ENCODE data around the gene KLK15. TPM values are rescaled to one million over a fixed set of nuclear protein-coding genes. Genes with fewer than 3 reads are reported as not detected.

Gene KLK15
- total and polyA plus RNA-seq, 4 donors: not detected

DNA sequence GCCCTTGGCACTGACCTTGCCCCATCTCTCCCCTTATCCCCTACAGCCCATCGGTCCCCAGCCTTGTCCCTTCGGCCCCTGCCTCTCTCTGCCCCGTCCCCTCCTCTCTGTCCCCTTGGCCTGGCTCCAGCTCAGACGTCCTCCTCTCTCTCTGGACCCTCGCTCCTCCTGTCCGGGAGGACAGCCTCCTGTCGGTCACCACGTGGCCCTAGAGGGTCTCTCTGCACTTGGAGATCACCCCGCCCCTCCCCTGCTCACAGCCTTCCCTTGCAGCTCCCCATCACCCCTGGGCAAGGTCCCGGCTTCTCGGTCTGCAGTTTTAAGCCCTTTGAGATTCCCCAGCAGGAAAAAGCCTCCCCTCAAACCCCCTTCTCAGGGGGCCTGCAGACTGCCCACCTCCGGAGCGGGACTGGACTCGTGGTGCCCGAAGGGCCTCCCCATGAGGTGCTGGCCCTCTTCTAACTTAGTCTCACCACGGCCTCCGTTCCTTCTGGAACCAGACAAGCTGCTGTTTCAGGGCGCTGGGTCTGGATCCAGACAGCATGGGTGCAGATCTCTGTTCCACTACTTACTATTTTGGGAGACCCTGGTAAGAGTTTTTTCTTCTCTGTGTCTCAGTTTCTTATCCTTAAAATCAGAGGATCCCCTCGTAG lies 3.3 kb upstream of the KLK15 start:
- H3K4me1 ChIP-seq (ENCODE audit: control insufficient read depth in 1 of 2, insufficient read depth in 2 of 2, low read length in 2 of 2): no peaks in the 10 kb centered on the region
- no peaks in the 10 kb centered on the region for H3K9me3 ChIP-seq (ENCODE audit: control insufficient read depth, low read length)
- peak in 1 of 2 donors; percentile 22 for DNase-seq
- no peak overlapping the region for H3K27ac ChIP-seq (ENCODE audit: low read depth in 1 of 2, low read length in 2 of 2)
- no peak for ATAC-seq (ENCODE audit: low FRiP score)
- no peaks in the 10 kb centered on the region for H3K27me3 ChIP-seq (ENCODE audit: control insufficient read depth in 1 of 2, insufficient read depth in 2 of 2, low read length in 1 of 2)
- intact Hi-C loops (cut with DNase I): no loop called here
- no peaks in the 10 kb centered on the region for H3K36me3 ChIP-seq (ENCODE audit: control insufficient read depth in 1 of 2, insufficient read depth in 2 of 2, low read length in 1 of 2)
- WGBS, 2 donors: 28 to 31% methylated on average over 17 to 19 of the region's 19 CpGs
- H3K4me3 ChIP-seq (ENCODE audit: low read length in 2 of 2): no peak overlapping the region

DNA sequence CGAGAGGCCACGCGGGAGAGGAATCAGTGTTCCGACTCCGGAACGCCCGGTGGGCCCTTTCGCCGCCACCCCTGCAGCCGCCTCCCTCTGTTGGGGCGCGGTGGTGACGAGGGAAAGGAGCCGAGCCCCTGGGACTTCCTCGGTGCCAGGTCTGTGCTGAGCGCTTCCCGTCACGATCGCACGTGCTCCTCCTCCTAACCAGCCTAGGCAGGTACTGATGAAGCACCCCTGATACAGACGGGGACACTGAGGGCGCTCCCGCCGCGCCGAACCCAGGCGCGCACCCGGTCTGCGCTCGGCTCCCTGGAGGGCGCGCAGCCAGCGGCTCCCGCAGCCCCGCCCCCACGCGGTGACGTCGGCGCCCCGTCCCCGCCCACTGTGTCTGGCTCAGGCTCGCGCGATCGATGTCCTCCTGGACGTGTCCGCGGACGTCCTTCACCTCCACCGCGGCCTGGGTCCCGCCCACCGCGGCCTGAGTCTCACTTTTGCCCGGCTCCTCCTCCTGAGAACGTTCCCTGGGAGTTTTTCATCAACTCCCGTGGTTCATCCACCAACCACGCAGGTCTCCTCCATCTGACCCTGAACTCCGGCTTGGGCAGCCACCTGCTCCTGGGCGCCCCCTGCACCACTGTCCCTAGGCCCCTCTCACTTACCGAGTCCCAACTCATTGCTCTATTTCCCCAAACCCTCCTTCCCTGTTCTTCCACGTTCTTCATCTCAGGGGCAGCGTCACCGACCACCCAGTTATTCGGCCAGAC lies 2.6 kb upstream of the KLK15 start:
- no peaks in the 10 kb centered on the region for H3K9me3 ChIP-seq (ENCODE audit: control insufficient read depth, low read length)
- peak; percentile 69 to 87 for DNase-seq
- intact Hi-C loops (cut with DNase I): no loop called here
- WGBS, 2 donors: 2 to 3% methylated on average over 52 to 67 of the region's 67 CpGs
- no peaks in the 10 kb centered on the region for H3K36me3 ChIP-seq (ENCODE audit: control insufficient read depth in 1 of 2, insufficient read depth in 2 of 2, low read length in 1 of 2)
- H3K27me3 ChIP-seq (ENCODE audit: control insufficient read depth in 1 of 2, insufficient read depth in 2 of 2, low read length in 1 of 2): no peaks in the 10 kb centered on the region
- peak overlapping the region in 1 of 2 donors; percentile 27 for H3K4me3 ChIP-seq (ENCODE audit: low read length in 2 of 2)
- H3K27ac ChIP-seq (ENCODE audit: low read depth in 1 of 2, low read length in 2 of 2): no peak overlapping the region
- ATAC-seq (ENCODE audit: low FRiP score): peak; percentile 69
- no peaks in the 10 kb centered on the region for H3K4me1 ChIP-seq (ENCODE audit: control insufficient read depth in 1 of 2, insufficient read depth in 2 of 2, low read length in 2 of 2)

- Histone ChIP-seq H3K27ac (ENCODE audit: low read depth in 1 of 2, low read length in 2 of 2) (no peak overlapping the region), H3K4me1 (ENCODE audit: control insufficient read depth in 1 of 2, insufficient read depth in 2 of 2, low read length in 2 of 2) (no peaks in the 10 kb centered on the region), H3K36me3 (ENCODE audit: control insufficient read depth in 1 of 2, insufficient read depth in 2 of 2, low read length in 1 of 2) (no peaks in the 10 kb centered on the region), H3K27me3 (ENCODE audit: control insufficient read depth in 1 of 2, insufficient read depth in 2 of 2, low read length in 1 of 2) (no peaks in the 10 kb centered on the region), H3K4me3 (ENCODE audit: low read length in 2 of 2) (peak overlapping the region in 1 of 2 donors; percentile 27), H3K9me3 (ENCODE audit: control insufficient read depth, low read length) (no peaks in the 10 kb centered on the region)
- intact Hi-C loops (cut with DNase I): no loop called here
- 30 to 31% methylated on average over 13 of the region's 13 CpGs for WGBS, 2 donors
- DNase-seq (no peak), ATAC-seq (ENCODE audit: low FRiP score) (no peak)
Measured at GRCh38 chr19:50835103-50835784, 1.9 kb upstream of the KLK15 start.

DNA sequence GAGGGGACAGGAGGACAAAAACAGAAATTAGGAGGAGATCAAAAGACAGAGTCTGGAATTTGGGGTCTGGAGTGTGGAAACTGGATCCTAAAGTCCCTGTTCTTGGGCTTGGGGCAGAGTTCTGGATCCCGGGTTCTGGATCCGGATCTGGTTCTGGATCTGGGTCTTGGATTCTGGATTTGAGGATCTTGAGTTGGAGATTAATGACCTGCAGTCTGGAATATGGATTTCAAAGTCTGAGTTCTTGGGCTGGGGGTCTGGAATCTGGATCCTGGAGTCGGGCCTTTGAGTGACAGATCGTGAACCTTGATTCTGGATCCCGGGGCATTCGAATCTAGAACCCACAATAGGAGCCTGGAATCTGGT lies 411 bp upstream of the KLK15 start:
- intact Hi-C loops (cut with DNase I): no loop called here
- 95 to 96% methylated on average over 6 of the region's 6 CpGs for WGBS, 2 donors
- no peaks in the 10 kb centered on the region for H3K36me3 ChIP-seq (ENCODE audit: control insufficient read depth in 1 of 2, insufficient read depth in 2 of 2, low read length in 1 of 2)
- no peaks in the 10 kb centered on the region for H3K4me1 ChIP-seq (ENCODE audit: control insufficient read depth in 1 of 2, insufficient read depth in 2 of 2, low read length in 2 of 2)
- H3K4me3 ChIP-seq (ENCODE audit: low read length in 2 of 2): no peak overlapping the region
- H3K9me3 ChIP-seq (ENCODE audit: control insufficient read depth, low read length): no peaks in the 10 kb centered on the region
- peak in 1 of 2 donors; percentile 4 for DNase-seq
- no peaks in the 10 kb centered on the region for H3K27me3 ChIP-seq (ENCODE audit: control insufficient read depth in 1 of 2, insufficient read depth in 2 of 2, low read length in 1 of 2)
- no peak for ATAC-seq (ENCODE audit: low FRiP score)
- no peak overlapping the region for H3K27ac ChIP-seq (ENCODE audit: low read depth in 1 of 2, low read length in 2 of 2)

DNA sequence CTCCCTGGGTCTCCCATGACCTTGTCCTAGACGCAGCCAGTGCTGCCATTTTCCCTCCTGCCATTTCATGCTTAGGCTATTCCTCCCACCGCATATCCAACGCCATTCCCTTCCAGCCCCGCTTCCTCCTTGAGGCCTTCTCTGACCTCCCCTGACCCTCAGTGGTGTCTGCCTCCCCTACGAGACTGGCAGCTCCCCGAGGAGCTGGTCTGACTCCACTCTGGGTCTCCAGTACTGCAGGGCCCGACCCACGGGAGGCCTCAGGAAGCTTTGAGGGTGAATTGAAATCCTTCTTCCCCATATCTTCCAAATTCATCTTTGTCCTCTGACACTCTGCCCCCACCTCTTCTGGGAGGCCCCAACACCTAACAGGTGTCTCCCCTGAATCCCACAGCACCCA lies 708 bp downstream of the KLK15 start:
- H3K9me3 ChIP-seq (ENCODE audit: control insufficient read depth, low read length): no peaks in the 10 kb centered on the region
- H3K27ac ChIP-seq (ENCODE audit: low read depth in 1 of 2, low read length in 2 of 2): no peak overlapping the region
- peak in 1 of 2 donors; percentile 31 for DNase-seq
- no peaks in the 10 kb centered on the region for H3K4me1 ChIP-seq (ENCODE audit: control insufficient read depth in 1 of 2, insufficient read depth in 2 of 2, low read length in 2 of 2)
- 88 to 92% methylated on average over 8 of the region's 8 CpGs for WGBS, 2 donors
- intact Hi-C loops (cut with DNase I): no loop called here
- H3K36me3 ChIP-seq (ENCODE audit: control insufficient read depth in 1 of 2, insufficient read depth in 2 of 2, low read length in 1 of 2): no peaks in the 10 kb centered on the region
- ATAC-seq (ENCODE audit: low FRiP score): no peak
- no peak overlapping the region for H3K4me3 ChIP-seq (ENCODE audit: low read length in 2 of 2)
- H3K27me3 ChIP-seq (ENCODE audit: control insufficient read depth in 1 of 2, insufficient read depth in 2 of 2, low read length in 1 of 2): no peaks in the 10 kb centered on the region

- Histone ChIP-seq H3K36me3 (ENCODE audit: control insufficient read depth in 1 of 2, insufficient read depth in 2 of 2, low read length in 1 of 2) (no peaks in the 10 kb centered on the region), H3K4me1 (ENCODE audit: control insufficient read depth in 1 of 2, insufficient read depth in 2 of 2, low read length in 2 of 2) (no peaks in the 10 kb centered on the region), H3K27me3 (ENCODE audit: control insufficient read depth in 1 of 2, insufficient read depth in 2 of 2, low read length in 1 of 2) (no peaks in the 10 kb centered on the region), H3K4me3 (ENCODE audit: low read length in 2 of 2) (no peak overlapping the region), H3K27ac (ENCODE audit: low read depth in 1 of 2, low read length in 2 of 2) (no peak overlapping the region), H3K9me3 (ENCODE audit: control insufficient read depth, low read length) (no peaks in the 10 kb centered on the region)
- WGBS, 2 donors: 74% methylated on average over 7 of the region's 7 CpGs
- intact Hi-C loops (cut with DNase I): no loop called here
- DNase-seq: no peak
- no peak for ATAC-seq (ENCODE audit: low FRiP score)
Measured at GRCh38 chr19:50831026-50831396, 2.4 kb downstream of the KLK15 start.

- H3K4me3 ChIP-seq (ENCODE audit: low read length in 2 of 2): no peak overlapping the region
- H3K27ac ChIP-seq (ENCODE audit: low read depth in 1 of 2, low read length in 2 of 2): no peak overlapping the region
- no peaks in the 10 kb centered on the region for H3K36me3 ChIP-seq (ENCODE audit: control insufficient read depth in 1 of 2, insufficient read depth in 2 of 2, low read length in 1 of 2)
- intact Hi-C loops (cut with DNase I): no loop called here
- no peaks in the 10 kb centered on the region for H3K27me3 ChIP-seq (ENCODE audit: control insufficient read depth in 1 of 2, insufficient read depth in 2 of 2, low read length in 1 of 2)
- DNase-seq (peak in 1 of 2 donors; percentile 49), ATAC-seq (ENCODE audit: low FRiP score) (no peak)
- H3K9me3 ChIP-seq (ENCODE audit: control insufficient read depth, low read length): no peaks in the 10 kb centered on the region
- H3K4me1 ChIP-seq (ENCODE audit: control insufficient read depth in 1 of 2, insufficient read depth in 2 of 2, low read length in 2 of 2): no peaks in the 10 kb centered on the region
- WGBS, 2 donors: 46 to 53% methylated on average over 17 of the region's 17 CpGs
Measured at GRCh38 chr19:50830266-50831025, 2.9 kb downstream of the KLK15 start.

DNA sequence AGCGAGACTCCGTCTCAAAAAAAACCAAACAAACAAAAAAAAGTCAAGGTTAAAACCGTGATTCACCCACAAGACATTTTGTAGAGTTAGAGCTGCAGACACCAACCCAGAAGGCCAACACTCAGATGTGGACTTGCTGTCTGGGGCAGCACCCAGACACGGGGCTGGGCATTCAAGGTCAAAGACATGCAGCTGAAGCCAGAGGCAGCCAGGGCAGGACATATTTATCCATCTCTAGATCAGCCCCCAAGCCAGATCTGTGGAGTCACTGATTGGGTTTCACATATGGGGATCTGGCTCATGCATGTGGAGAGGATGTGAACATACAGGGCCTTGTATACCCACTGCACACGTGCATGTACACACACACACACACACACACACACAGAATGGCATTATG lies 3.6 kb downstream of the KLK15 start:
- H3K27ac ChIP-seq (ENCODE audit: low read depth in 1 of 2, low read length in 2 of 2): no peak overlapping the region
- 71 to 72% methylated on average over 5 of the region's 5 CpGs for WGBS, 2 donors
- no peak for ATAC-seq (ENCODE audit: low FRiP score)
- no peak overlapping the region for H3K4me3 ChIP-seq (ENCODE audit: low read length in 2 of 2)
- H3K27me3 ChIP-seq (ENCODE audit: control insufficient read depth in 1 of 2, insufficient read depth in 2 of 2, low read length in 1 of 2): no peaks in the 10 kb centered on the region
- no peaks in the 10 kb centered on the region for H3K36me3 ChIP-seq (ENCODE audit: control insufficient read depth in 1 of 2, insufficient read depth in 2 of 2, low read length in 1 of 2)
- intact Hi-C loops (cut with DNase I): no loop called here
- no peaks in the 10 kb centered on the region for H3K9me3 ChIP-seq (ENCODE audit: control insufficient read depth, low read length)
- peak in 1 of 2 donors; percentile 17 for DNase-seq
- no peaks in the 10 kb centered on the region for H3K4me1 ChIP-seq (ENCODE audit: control insufficient read depth in 1 of 2, insufficient read depth in 2 of 2, low read length in 2 of 2)

Measured in aorta (tissue), 5 donors.